ENCODE results near the gene GPD1. TPM values are rescaled to one million over a fixed set of nuclear protein-coding genes. Genes with fewer than 3 reads are reported as not detected.

GPD1 gene
- total RNA-seq, 1 donor from 2014 or later: 9.0 TPM

- DNase-seq (ENCODE audit: extremely low spot score, unreplicated experiment): peak; percentile 52
- Mint-ChIP-seq H3K27me3 (peaks cover 47% of the 10 kb centered on the region), H3K9me3 (no peaks in the 10 kb centered on the region), H3K4me3 (peak overlapping the region; percentile 75), H3K27ac (no peak overlapping the region), H3K4me1 (ENCODE audit: unreplicated experiment) (peaks cover 18% of the 10 kb centered on the region), H3K36me3 (peaks cover 7% of the 10 kb centered on the region)
- TF ChIP-seq CTCF (conservative IDR thresholded peaks at IDR 0.05): no peak
Measured at GRCh38 chr12:50058743-50059312, 45.0 kb upstream of the GPD1 start.

GRCh38 chr12:50059440-50060119 is 44.2 kb upstream of the GPD1 start:
- peaks cover 18% of the 10 kb centered on the region for H3K4me1 Mint-ChIP-seq (ENCODE audit: unreplicated experiment)
- no peaks in the 10 kb centered on the region for H3K9me3 Mint-ChIP-seq
- peaks cover 7% of the 10 kb centered on the region for H3K36me3 Mint-ChIP-seq
- peak overlapping the region; percentile 41 for H3K27ac Mint-ChIP-seq
- no peak for DNase-seq (ENCODE audit: extremely low spot score, unreplicated experiment)
- TF ChIP-seq CTCF (conservative IDR thresholded peaks at IDR 0.05): no peak
- peaks cover 48% of the 10 kb centered on the region for H3K27me3 Mint-ChIP-seq
- H3K4me3 Mint-ChIP-seq: peak overlapping the region; percentile 71

- Mint-ChIP-seq H3K27ac (peak overlapping the region; percentile 41), H3K36me3 (peaks cover 7% of the 10 kb centered on the region), H3K4me1 (ENCODE audit: unreplicated experiment) (peaks cover 18% of the 10 kb centered on the region), H3K27me3 (peaks cover 48% of the 10 kb centered on the region), H3K4me3 (peak overlapping the region; percentile 60), H3K9me3 (no peaks in the 10 kb centered on the region)
- DNase-seq (ENCODE audit: extremely low spot score, unreplicated experiment): no peak
- no peak for TF ChIP-seq CTCF (conservative IDR thresholded peaks at IDR 0.05)
Measured at GRCh38 chr12:50060120-50060468, 43.7 kb upstream of the GPD1 start.

GRCh38 chr12:50061171-50061570 is 42.6 kb upstream of the GPD1 start:
- Mint-ChIP-seq H3K4me1 (ENCODE audit: unreplicated experiment) (peaks cover 11% of the 10 kb centered on the region), H3K27me3 (peaks cover 39% of the 10 kb centered on the region), H3K4me3 (peak overlapping the region; percentile 22), H3K9me3 (no peaks in the 10 kb centered on the region), H3K27ac (no peak overlapping the region), H3K36me3 (peaks cover 7% of the 10 kb centered on the region)
- DNase-seq (ENCODE audit: extremely low spot score, unreplicated experiment): no peak
- no peak for TF ChIP-seq CTCF (conservative IDR thresholded peaks at IDR 0.05)

GRCh38 chr12:50061946-50062686 is 41.7 kb upstream of the GPD1 start:
- Mint-ChIP-seq H3K4me1 (ENCODE audit: unreplicated experiment) (peaks cover 1% of the 10 kb centered on the region), H3K4me3 (no peak overlapping the region), H3K27me3 (peaks cover 30% of the 10 kb centered on the region), H3K36me3 (peaks cover 7% of the 10 kb centered on the region), H3K9me3 (no peaks in the 10 kb centered on the region), H3K27ac (no peak overlapping the region)
- TF ChIP-seq CTCF (conservative IDR thresholded peaks at IDR 0.05): no peak
- no peak for DNase-seq (ENCODE audit: extremely low spot score, unreplicated experiment)

Data from type B pancreatic cell (in vitro differentiated cells).